Left lobe of liver (tissue), 2 donors: ENCODE results near the gene ZNF750. TPM values are rescaled to one million over a fixed set of nuclear protein-coding genes. Genes with fewer than 3 reads are reported as not detected.

Experiments used
- ATAC-seq: fragments of 200-7000 bp; cut with Tn5 transposase; one replicate; pipeline ENCODE4 v1.9.1; 2020; ENCODE audit warnings: mild to moderate bottlenecking, moderate library complexity
- DNase-seq: peaks from one replicate; pipeline ENCODE4 v3.0.0-alpha.2; 2020; ENCODE audit warnings: low spot score
- total RNA-seq: library from RNA; stranded (reverse); gene quantifications from one replicate; pipeline ENCODE4 v1.2.1, GENCODE V29; 2021
- donor health status: DM: no; HTN: no; CAD: no; lungs with moderate emphysema.
- donor health status: DM: no; HTN: yes; CAD: no.

ZNF750 gene
- total RNA-seq, 1 donor from 2014 or later, result 0.08 TPM

DNA sequence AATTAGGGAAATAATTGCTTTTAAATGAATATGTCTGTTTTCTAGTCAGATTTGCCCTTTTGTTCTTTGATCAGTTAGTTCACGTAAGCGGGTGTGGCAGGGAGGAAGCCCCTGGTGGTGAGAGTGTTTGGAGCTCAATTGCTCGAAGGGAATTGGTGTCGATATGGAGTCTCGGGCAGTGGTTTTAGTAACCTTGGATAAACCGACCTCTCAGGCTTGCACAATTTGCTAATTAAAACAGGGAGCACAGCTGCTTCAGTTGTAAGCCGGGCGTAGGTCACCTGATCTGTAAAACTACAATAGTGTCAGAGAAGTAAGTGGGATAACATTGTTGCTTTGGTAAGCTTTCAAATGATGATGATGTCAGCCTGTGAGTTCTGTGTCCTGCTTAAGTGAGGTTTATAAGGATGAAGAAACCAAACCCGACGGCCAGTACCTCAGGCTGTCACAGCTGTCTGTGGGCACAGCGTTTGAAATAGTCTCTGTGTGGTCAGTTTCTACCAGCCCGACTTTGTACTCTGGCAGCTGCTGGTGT is 2.9 kb downstream of the ZNF750 start:
- DNase-seq (no peak), ATAC-seq (peak; percentile 72)

DNA sequence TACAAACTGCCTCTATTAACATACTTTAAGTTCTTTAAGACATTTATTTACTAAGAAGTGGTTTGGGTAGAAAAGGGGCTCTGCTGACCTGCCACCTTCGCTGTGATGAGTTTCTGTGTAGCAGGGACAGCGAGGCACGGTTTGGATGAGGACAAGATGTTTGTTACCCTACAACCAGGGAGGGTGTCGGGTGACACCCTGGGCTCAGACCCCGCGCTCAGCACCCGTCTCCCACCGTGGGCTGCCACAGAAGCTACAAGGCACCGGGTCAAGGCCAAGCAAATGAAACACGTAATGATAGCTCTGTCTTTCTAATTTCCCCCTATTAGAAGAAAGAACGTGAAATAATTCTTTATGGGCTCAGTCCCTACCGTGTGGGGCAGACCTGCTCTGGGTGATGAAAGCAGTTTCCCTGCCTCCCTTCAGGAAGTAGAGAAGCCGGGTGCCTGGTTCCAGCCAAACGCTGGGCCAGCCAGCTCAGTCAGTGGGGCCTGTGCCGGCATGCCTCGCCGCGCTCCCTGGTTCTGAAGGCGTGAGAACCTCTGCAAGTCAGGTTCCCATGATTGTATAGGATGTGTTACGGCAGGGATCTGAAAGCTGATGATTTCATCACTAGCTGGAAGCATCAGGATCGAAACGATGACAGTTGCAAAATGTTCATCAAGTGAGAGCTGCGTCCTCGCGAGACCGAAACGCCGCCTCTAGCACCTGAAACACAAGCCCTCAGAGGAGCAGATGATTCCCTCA is 3.9 kb downstream of the ZNF750 start:
- DNase-seq (no peak), ATAC-seq (no peak)

DNA sequence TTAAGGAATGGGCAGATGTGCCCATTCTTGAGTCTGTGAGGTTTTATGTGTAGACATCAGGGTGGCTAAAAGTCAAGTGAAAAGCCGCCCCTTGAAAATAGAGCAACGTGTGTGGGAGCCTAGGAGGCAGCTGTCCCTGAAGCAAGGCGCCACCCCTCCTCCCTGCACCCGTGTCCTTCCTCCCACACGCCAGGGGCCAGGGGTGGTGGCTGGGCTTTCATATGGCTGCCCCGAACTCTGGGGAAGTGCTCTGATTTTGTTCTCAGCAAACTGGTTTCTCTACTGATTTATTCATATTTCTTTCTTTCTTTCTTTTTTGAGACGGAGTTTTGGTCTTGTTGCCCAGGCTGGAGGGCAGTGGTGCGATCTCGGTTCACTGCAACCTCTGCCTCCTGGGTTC is 4.7 kb downstream of the ZNF750 start:
- ATAC-seq (no peak), DNase-seq (no peak)

GRCh38 chr17:82832881-82833475 is 6.8 kb downstream of the ZNF750 start:
- no peak for ATAC-seq
- DNase-seq, result no peak

GRCh38 chr17:82832411-82832810 is 7.4 kb downstream of the ZNF750 start:
- DNase-seq, result no peak
- no peak for ATAC-seq

DNA sequence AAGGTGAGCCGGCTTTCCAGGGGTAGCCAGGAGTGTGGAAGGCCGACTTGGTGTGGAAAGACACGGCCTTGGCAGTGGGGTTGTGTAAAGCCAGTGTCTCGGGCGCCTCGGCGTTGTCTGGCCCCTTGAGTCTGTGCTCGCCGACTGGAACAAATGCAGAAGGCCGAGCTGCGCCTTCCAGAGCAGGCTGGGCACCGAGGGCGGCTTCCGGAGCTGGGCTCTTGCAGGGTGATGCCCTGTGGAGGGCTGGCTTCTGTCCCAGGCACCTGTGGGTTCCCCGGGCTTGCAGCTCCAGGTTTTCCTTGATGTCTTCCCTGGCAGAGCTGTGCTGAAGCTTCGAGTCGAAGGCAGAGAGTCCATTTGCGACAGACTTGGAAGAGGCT is 8.0 kb downstream of the ZNF750 start:
- ATAC-seq (no peak), DNase-seq (no peak)

DNA sequence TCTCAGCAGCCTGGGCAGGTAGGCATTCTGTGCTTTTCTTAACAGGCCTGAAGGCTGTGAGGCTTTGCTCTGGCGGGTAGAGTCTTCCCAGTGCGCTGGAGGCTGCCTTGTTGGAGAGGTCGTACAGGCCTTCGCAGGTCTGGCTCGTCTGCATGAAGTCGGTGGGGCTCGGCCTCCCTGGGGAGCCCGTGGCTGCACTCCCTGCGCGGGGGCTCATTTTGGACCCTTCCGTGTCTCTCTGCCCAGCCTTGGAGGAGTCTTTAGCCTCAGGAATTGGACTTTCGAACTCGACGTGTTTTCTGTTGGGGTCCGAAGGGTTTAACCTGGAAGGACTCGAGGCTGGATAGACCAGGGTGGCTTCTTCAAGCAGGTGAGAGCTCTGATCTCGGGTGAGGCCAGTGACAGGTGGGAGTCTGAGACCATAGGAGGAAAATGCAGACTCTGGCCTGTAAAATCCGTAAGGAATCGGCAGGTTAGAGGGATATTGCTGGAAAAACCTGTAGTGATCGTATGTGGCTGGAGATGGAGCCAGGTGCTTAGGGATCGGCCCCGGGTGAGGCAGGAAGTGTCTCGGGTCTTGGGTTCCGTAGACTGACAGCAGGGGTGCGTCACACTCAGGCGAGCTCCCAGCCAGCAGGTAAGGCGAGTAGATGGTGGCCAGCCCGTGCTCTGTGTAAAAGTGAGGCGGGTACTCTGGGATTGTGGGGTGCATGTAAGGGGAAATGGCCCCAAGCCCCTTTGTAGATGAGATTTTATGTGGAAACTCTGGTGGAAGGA is 8.6 kb downstream of the ZNF750 start:
- ATAC-seq, result no peak
- no peak for DNase-seq

GRCh38 chr17:82830249-82830661 is 9.6 kb downstream of the ZNF750 start:
- ATAC-seq (peak; percentile 20), DNase-seq (no peak)

DNA sequence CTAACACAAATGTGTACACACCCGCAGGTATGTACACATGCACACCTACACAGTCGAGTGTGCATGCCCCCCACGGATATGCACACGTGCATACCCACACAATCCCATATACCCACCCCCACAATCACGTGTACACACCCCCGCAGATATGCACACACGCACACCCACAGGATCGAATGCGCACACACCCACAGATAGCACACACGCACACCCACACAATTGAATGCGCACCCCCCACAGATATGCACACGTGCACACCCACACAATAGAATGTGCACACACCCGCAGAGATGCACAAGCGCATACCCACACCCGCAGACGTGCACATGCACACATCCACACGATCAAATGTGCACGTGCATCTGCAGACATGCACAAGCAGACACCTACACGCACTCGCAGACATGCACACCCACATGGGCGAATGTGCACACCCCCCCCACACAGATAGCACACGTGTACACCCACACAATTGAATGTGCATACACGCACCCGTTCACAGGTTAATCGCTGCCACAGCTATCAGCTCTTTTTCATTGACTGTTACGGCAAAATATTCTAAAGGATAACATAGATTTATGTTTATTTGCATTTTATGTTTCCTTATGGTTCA is 10.8 kb downstream of the ZNF750 start:
- ATAC-seq (no peak), DNase-seq (no peak)

- DNase-seq (no peak), ATAC-seq (no peak)
These were observed 12.9 kb downstream of the ZNF750 start for GRCh38 chr17:82826956-82827355.

DNA sequence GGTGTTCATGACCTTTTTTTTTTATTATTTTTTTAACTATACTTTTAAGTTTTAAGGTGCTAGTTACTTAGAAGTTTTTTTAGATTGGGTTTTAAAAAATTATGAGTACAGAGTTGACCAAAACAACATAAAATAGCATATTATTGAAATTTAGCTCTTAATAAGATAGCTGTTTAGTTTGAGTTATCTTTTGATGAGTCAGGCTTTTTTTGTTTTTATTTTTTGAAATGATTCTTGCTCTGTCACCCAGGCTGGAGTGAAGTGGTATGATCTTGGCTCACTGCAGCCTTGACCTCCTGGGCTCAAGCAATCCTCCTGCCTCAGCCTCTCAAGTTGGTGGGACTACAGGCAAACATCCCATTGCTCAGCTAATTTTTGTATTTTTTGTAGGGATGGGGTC is 13.6 kb downstream of the ZNF750 start:
- DNase-seq (no peak), ATAC-seq (no peak)

DNA sequence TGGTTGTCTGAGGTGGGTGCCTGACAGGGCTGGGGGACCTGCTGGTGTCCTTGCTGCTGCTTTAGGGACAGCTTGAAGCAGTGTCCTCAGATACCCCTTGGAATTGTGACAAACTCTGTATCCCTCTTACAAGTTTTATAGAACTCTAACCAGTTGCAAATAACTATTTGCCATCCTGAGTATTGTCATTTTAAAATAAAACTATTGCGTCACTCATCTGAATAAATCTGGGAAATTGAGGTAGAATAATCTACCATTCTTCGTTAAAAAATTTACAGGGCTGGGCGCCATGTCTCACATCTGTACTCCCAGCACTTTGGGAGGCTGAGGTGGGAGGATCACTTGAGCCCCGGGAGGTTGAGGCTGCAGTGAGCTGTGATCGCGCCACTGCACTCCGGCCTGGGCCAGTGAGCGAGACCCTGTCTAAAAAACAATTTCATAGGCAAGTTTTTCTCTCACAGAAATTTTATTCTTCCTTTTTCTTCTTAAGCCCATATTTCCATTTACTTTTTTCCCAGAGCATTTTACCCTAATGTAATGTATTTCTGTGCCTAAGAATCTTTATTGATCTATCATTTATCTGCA is 14.2 kb downstream of the ZNF750 start:
- ATAC-seq (no peak), DNase-seq (no peak)

GRCh38 chr17:82823004-82823403 is 16.8 kb downstream of the ZNF750 start:
- no peak for DNase-seq
- peak; percentile 39 for ATAC-seq

GRCh38 chr17:82822281-82822680 is 17.5 kb downstream of the ZNF750 start:
- DNase-seq (no peak), ATAC-seq (no peak)

DNA sequence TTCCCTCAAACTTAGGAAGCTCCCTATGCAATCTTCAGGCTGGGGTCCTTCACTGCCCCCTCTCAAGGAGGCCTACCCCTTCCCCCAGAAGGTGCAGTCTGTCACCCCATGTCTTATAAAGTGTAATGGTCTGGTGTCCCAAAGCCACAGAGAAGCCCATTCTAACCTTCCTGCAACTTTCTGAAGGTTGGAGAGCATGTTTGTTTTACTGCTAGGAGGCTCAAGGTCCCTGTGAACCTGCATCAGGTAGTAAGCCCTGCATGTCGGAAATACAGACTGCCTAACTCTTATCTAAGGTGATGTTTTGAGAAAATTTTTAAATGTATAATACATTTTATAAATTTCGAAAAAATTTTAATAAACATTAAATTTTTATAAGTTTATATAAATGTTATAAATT is 18.3 kb downstream of the ZNF750 start:
- ATAC-seq (no peak), DNase-seq (no peak)

- no peak for ATAC-seq
- DNase-seq, result no peak
These were observed 19.3 kb downstream of the ZNF750 start for GRCh38 chr17:82820278-82821251.

DNA sequence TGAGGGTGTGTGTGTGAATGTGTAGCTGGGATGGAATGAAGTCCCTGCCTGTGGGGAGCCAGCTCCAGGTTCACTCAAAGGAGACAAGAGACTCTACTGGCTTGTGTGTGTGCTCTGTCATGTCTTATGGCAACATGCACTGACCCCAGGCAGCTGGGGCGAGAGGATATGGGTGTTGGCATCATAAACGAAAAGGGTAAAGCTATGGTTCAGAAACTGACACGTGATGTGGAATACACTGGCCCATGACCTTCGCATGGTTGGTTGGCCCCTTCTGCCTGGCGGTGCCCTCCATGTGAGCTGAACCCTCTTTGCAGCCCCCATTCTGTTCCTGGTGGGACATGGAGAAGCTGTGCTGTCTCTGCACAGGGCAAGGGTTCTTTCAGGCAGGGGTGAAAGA is 21.9 kb downstream of the ZNF750 start:
- ATAC-seq, result no peak
- no peak for DNase-seq

- ATAC-seq (no peak), DNase-seq (no peak)
These were observed 23.5 kb downstream of the ZNF750 start for GRCh38 chr17:82816358-82816757.

DNA sequence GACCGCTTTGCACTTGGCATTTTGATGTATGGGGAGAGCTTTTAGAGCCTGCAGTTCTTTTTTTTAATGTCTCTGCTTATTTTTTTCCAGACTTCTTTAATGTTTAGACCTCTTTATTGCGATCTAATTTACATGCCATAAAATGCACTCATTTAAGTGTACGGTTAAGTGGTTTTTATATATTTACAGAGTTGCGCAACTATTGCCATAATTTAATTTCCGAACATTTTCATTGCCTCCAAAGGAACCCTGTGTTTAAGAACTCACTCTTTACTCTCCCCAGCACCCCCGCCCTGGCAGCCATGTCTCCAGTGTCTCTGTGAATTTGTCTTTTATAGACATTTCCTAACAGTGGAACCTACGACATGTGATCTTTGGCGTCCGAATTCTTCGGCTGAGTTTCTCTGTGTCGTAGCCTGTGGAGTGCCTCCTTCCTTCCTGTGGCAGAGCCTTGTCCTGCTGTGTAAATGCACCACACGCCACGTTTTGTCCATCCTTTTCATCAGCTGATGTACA is 24.0 kb downstream of the ZNF750 start:
- ATAC-seq, result no peak
- DNase-seq, result no peak

DNA sequence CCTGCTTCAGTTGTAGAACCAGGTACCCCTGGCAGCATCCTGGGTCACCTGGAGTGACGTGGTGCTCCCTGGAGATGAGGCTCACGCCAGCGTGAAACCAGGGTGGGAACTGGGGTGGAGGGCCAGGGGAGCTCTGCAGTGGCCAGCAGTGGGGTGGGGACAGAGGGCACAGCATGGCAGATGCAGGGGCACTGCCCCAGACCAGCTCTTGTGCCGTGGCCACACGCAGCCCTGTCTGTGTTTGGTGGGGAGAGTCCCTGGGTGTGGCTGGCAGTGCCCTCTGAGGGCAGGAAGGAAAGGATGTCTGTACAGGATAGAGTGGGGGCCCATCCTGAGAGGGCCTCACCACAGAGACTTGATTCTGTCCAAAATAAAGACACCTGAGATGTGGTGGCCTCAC is 24.5 kb downstream of the ZNF750 start:
- ATAC-seq, result no peak

More for the DNA sequence above, 24.5 kb downstream of the ZNF750 start:
- no peak for DNase-seq
